NCI-H2171 (cell line): ENCODE measurements around the gene SLC9A1.
"Not testable (repeated sequence)": the region's sequence is repeated elsewhere in the genome, so short reads cannot be mapped to it uniquely, and the experiment has no call there.

Experiments
- DNase-seq: peaks from one replicate; lab custom pipeline; 2025; lab: John Stamatoyannopoulos, UW

The SLC9A1 gene

DNA sequence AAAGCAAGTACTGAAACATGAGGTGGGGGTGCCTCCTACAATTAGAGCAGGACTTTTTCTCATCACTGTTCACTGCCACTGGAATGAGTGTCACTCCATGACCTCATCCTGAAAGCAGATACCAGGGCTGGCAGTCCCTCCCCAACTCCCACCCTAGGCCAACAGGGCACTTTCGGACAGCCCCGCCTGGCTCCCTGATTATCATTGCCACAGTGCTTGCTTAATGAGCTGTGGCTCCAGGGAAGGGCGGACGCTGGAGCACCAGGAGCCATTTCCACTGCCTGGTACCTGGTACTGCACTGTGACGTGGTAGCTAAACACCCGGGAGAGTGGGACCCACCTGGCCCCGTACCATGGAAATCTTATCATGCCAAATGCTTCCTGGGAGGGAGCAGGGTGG, 22.3 kb downstream of the SLC9A1 start:
- DNase-seq = no peak

DNA sequence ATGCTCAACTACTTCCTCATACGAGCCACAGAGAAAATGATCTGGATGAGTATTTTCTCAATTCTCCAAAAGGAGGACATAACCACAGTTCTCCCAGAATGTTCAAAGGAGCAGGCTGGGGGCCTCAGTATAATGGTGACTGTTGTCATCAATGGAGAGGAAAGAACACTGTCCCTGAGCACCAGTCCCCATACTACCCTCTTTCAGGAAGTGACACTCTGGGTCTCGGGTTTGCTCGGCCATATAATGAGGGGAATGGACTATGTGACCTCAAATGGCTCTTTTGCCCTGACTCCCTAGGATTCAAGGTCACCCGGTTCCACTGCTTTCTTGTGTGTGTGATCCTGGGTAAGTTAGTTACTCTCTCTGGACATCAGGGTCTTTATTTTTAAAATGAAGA, 22.8 kb downstream of the SLC9A1 start:
- DNase-seq = no peak

DNA sequence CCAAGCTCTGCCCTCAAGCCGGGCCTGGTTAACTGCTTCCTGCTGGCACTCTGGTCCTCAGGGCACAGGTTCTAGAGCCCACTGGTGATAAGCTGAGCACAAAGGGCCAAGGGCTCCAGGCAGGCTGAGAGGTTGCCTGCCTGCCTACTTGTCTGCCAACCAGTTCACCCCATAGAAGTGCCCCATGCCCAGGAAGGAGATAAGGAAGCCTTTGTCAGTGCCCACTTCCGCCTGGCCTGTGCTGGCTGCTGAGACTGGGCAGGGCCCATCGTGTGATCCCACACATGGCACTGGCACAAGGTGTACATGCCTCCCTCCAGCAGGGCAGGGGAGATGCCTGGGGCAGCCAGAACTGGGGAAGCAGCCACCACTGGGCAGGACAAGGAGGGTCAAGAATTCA, 24.1 kb downstream of the SLC9A1 start:
- no peak for DNase-seq

DNA sequence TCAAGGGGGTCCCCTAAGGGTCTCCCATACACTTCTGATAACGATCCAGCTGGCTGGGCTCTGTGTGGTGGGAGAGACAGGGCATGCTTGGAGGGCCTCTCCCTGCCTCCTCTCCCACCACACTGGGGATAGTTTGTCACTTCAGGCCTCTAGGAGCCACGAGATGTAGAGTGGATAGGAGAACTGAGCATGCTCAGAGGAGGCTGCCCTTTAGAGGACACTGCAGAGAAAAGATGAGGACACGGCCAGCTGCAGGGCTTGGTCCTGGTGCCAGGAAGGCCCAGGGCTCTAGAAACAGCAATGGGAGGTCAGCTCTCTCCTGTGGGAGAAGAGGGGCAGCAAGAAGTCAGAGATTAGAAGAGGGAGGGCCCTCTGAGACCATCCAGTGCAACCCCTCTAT, 25.7 kb downstream of the SLC9A1 start:
- DNase-seq = no peak

DNA sequence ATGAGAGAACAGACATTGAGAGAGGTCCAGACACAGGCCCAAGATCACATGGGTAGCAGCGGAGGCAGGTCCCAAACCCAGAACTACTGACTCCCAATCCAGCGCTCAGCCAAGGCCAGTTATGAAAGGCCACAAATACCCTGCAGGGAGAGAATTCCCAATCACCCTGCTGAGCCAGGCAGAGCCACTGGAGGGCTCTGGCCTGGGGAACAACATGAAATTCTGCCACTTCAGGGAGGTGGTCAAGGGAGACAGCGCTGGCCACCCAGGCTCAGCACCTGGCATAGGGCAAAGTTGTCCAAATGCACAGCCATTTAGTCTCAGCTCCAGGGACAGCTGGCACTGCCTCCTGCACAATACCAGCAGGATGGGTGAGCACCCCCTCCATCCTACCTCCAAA, 27.5 kb downstream of the SLC9A1 start:
- DNase-seq = no peak

DNA sequence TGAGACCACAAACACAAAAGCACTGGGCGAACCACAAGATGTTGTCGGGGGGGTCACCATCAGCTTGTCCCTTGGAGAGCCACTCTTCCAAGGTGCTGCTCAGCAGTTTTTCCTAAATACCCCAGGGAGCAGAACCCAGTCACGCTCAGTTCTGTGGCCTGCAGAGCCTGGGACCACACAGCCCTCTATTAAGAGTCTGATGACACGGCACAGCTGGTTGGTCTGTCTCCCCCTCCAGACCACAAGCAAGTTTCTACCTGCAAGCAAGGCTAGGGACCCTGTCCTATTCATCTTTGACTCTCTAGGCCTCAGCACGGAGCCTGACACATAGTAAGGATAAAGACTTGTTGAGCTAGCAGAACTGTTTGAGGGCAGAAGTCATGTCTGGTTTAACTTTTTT, 28.5 kb downstream of the SLC9A1 start:
- DNase-seq = no peak

DNA sequence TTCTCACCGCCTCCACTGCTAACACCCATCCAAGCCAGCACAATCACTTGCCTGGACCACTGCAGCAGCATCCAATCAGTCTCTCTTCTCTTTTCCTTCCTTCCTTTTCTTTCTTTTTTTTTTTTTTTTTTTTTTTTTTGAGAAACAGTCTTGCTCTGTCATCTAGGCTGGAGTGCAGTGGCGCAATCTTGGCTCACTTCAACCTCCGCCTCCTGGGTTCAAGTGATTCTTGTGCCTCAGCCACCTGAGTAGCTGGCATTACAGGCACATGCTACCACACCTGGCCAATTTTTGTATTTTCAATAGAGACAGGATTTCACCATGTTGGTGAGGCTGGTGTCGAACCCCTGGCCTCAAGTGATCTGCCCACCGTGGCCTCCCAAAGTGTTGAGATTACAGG, 29.8 kb downstream of the SLC9A1 start:
- DNase-seq = not testable (repeated sequence)

DNA sequence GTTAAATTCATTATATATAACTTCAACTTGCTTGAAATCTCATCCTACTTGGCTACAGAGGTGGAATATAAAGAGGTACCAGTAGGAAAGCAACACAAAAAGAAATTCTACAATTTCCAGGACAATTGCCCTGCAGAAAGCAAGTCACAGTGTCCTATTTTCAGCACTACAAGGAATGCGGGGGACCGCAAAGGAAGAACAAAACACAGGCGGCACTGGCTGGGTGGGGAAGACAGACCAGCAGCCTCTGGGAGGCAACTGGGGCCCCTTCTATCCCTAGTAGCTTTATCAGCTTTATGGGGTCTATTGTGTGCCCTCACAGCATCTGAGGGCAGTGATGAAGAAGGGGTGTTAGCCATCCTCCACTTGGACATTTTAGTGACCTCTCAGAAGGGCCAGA, 30.5 kb downstream of the SLC9A1 start:
- DNase-seq = no peak

DNA sequence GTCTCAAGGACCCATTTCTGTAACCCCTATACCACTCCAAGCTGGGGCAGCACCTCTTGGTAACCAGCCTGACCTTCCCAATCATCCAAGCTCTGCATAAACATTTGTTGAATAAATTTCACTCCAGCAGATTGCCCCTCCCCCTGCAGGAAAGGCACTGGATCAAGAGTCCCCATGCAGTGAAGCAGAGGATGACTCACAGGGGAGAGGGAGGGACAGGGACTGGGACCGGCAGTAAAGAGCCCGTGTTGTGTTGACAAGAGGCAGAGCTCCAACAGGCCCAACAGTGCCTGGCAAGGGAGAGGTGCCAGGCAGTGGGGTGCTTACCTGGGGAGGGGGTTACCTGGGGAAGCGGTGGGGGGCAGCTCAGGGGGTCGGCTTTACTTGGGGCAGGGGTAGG, 32.3 kb downstream of the SLC9A1 start:
- no peak for DNase-seq

DNA sequence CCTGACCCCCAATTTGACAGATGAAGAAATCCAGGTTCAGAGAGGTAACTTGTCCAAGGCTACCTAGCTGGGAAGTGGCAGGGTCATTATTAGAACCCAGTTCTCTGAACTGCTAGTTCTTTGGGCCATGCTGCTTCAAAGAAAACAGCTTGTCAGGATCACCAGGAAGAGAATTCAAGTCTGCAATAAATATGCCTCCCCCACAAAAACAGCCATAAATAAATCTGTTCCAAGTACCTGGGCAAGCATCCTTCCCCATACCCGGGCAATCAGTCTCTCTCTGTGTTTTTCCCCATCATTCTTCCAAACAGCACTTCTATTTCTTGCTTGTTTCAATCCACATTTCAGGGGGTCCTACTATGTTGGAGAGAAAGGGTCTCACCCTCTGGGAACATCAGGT, 34.1 kb downstream of the SLC9A1 start:
- DNase-seq = no peak

DNA sequence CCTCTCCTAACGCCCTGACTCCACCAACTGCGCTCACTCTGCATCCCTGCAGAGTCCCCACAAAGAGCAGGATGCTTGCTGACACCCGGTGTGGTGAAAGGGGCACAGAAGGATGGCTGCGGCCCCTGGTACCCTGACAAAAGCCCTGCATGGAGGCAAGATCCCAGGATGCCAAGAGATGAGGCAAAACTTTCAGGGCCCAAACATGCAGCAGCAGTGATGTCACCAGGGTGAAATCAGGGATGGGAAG, 36.6 kb downstream of the SLC9A1 start:
- DNase-seq = no peak

DNA sequence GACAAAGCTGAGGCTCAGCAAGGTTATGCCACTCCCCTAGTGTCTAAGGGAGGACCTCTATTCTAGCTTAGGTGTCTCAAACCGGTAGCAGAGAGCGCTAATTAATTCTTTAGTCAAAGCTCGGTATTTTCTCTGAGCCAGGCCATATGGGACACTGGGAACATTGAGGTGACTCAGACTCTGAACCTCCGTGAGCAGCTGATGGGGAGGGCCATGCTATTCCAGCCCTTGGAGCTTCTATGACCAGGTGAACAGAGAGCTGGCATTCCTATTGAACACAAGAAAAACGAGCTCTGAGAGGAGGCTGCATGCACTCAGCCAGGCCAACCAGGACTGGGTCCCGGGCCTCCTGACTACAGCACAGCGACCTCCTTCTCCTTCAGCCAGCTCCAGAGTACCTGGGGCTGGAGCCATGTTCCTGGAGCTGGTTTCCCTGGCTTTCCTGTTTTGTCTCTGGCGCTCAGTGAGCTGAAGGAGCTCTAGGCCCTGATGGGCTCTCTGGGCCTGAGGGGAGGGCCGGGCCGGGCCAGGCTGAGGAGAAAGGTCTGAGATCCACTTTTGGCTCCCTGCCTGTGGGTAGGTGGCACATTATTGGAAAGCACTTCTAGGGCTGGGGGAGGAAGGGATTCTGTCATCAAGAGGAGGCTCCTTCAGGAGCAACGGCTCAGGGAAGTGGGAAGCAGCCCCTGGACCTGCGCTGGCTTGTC, 37.0 kb downstream of the SLC9A1 start:
- DNase-seq = no peak

DNA sequence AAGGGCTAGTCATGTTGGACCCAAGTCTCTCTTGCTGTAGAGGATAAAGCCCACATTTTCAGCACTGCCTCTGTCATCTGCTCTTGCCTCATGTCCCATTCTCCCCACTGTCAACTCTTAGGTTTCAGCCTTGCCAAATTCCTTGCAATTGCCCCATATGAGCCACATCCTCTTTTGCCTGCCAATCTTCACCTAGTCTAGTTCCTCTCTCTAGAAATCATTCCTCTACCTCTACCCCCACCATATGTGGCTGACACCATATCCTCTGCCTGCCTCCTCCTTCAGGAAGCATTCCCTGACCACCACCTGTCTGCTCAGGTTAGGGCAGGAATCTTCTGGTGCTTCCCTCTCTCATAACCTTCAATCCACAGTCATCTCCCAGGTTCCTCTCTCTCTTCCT, 38.2 kb downstream of the SLC9A1 start:
- no peak for DNase-seq

DNA sequence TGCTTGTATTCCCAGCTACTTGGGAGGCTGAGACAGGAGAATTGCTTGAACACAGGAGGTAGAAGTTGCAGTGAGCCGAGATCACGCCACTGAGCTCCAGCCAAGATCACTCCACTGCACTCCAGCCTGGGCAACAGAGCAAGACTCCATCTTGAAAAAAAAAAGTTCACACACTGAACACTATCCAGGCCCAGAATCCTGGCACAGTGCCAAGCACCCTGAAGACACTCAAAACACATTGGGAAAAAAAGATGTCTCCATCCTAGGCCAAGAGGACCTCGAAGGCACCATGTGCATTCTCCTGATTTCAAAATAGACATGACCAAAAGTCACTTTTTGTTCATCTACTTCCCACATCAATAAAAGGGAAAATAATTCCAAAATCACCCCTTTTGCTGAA, 38.7 kb downstream of the SLC9A1 start:
- DNase-seq = no peak

DNA sequence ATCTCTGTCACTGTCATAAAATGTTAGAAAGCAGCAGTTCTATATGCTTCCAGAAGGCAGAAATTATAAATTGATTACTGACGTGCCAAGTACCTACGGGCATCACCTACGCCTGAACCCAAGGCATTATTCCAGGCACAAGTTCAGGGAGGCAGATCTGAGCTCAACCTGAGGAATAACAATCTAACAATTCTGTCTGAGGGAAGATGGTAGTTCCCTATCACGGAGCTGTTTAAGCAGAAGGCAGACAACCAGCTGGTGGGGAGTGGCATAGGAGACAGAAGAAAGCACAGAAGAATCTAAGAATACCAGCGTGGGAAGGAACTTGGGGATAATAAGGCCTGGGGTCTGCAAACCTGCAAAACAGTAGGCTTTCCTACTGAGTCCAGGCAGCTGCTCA, 40.4 kb downstream of the SLC9A1 start:
- DNase-seq = no peak

DNA sequence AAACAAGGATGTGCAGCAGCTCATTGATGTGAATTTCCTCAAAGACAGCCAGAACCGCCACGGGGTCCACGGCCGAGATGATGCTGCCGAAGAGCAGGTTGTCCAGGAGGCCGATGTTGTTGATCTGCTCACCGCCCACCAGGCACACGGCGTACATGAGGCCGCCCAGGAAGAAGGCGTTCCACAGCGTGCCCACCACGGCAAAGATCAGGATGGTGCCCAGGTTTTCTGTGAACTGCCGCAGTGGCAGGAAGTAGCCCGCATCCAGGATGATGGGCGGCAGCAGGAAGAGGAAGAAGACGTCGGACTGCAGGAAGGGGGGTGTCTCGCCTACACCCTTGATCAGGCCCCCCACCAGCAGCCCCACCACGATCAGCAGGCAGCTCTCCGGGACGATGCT, 41.1 kb downstream of the SLC9A1 start:
- DNase-seq = no peak

DNA sequence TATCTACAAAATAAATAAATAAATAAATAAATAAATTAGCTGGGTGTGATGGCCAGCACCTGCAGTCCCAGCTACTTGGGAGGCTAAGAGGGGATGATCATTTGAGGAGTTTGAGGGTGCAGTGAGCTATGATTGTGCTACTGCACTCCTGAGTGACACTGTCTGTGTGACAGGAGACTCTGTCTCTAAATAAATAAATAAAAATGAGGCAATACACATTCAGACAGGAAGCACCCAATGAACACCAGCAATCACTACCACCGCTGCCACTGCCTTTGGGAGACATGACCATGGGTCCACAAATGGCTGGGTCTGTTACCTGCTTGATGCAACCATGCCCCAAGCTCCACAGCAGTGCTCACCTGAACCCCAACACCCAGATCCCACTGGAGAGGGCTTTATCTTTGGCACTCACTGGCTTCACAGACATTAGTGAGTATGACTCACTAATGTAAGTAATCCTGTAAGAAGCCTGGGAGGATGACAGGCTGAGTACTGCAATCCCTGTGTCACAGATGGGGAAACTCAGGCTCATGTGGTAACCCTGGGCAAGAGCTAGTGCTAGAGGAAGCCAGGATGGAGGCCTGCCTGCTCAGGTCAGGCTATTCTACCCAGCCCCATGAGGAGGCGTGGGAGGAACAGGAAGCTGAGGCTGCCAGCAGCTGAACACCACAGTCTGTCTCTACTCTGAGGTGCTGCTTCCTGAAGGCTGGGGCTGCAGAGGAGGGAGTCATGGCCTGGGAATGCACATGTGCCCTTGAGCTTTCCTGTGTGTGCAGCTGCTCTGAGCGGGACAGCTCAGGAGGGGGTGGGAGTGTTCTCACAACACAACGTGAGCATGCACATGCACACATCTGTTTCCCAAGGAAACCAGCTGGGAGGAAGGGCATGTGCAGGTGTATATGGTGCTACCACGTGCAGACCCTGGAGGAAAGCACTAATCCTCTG, 43.0 kb downstream of the SLC9A1 start:
- peak; percentile 11 for DNase-seq

DNA sequence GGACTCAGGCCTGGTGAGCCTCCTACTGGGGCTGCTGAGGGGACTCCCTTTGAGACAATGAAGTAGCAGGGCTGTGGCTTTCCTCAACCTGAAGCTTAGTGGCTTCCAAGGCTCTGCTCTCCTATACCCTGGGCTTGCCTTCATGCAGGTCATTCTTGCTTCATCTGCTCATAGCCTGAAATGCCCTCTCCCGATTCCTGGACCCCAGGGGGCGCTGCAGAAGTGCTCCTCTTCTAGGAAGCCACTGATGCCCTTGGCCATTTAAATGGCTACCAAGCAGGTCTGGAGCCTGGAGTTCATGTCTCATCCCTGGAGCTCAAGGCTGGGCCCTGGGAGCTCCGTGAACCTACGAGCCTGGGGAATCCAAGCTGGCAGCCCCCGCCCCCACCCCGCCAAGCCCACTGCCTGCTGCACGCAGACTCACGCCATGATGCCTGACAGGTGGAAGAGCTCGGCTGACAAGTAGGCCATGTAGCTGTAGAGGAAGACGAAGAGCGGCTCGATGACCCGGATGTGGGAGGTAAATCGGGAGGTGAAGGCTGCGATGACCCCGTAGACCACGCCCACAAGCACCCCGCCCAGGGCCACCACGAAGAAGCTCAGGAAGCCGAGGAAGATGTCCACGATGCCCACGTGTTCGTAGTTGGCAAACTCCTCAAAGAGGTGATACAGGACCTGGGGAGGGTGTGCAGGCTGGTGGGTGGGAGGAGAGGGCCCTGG, 45.7 kb downstream of the SLC9A1 start:
- no peak for DNase-seq

DNA sequence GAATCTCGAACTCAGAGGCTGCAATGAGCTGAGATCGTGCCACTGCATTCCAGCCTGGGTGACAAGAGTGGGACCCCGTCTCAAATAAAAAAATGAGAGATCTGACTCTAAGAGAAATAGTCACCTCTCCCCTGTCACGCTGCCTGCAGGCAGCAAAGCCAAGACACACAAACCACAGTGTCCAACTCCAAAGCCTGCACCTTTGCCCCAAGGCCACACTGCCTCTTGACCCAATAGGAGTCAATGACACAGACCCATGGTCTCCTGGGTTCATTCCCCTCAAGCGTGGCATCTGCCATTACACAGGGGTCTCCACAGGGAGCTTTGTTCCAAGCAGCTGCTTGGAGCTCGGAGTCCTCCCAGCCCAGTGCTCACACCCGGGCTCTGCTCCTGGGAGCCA, 46.3 kb downstream of the SLC9A1 start:
- no peak for DNase-seq

DNA sequence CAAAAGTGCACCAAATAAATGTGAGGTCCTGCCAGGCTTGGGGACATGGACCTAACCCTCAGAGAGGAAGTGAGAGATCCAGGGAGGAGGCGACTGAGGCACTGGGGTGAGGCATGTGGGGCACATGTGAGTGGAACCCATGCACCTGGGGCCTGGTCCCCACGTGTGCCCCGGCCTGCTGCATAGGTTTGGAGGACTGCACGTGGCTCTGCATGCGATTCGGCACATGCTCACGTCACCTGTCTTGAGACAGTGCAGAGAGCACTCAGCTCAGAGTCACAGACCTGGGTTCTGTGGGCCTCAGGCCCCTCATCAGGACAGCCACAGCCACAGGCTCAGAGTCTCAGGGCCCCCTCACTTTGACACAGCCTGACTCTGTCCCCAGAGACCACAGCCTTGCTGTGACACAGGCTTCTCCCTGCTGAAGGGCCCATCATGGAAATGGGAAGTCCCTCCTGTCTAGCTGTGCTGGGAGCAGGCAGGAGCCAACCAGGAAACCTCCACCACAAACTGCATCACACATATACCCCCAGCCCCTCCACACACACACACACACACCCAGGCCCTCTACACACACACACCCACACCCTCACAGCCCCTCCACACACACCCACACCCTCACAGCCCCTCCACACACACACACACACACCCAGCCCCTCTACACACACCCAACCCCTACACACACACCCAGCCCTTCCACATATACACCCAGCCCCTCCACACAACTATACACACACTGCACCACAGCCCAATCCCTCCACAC, 48.2 kb downstream of the SLC9A1 start:
- no peak for DNase-seq

DNA sequence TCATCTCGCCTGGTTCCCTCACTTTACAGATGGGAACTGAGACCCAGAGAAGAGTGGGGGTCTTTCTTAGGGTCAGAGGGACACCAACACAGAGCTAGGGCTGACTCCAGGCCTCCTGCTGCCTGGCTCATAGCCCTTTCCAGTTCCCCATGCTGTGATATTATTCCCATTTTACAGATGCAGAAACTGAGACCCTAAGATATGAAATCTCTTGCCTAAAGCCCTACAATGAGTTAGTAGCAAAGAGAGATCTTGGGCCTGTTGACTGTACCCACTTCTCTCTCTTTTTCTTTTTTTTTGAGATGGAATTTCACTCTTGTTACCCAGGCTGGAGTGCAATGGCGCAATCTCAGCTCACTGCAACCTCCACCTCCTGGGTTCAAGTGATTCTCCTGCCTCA, 49.9 kb downstream of the SLC9A1 start:
- no peak for DNase-seq

DNA sequence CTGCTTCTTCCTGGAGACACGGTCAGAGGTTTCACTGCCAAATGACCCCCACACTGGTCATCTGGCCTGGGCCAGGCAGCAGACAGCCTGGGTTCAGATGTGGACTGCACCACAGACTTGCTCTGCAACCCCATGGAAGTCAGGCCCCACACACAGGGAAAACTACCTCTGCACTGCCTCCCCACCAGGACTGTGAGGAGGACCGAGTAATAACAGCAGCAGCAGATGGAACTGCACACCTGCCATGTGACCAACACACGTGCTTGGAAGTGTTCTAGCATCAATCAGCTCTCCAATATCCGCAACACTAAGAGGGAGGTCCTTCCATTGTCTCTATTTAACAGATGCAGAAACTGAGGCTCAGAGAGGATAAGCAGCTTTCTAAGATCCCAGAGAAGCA, 51.4 kb downstream of the SLC9A1 start:
- DNase-seq = no peak
